SIG-M5 treated with dmso at 0.1 percent for 504 hours (cell line): ENCODE data around the gene NAB2.
A peak's percentile ranks its signal among the peaks of the same experiment; 100 is the strongest.
"Not testable (repeated sequence)": the region's sequence is repeated elsewhere in the genome, so short reads cannot be mapped to it uniquely, and the experiment has no call there.

Source experiments
- DNase-seq: peaks from one replicate; lab custom pipeline; 2025; ENCODE audit not compliant: unreplicated experiment; lab: John Stamatoyannopoulos, UW

The NAB2 gene

GRCh38 chr12:57110104-57111030 lies 21.5 kb downstream of the NAB2 start:
- DNase-seq: peak; percentile 94

GRCh38 chr12:57111031-57111734 lies 22.3 kb downstream of the NAB2 start, which contains the start of gene STAT6:
STAT6 (minus strand) TSS chr12:57111362; CDS start chr12:57108278, 3,084 bp downstream.
- peak; percentile 97 for DNase-seq

- DNase-seq: no peak
Measured at GRCh38 chr12:57112492-57113294, 23.8 kb downstream of the NAB2 start.

GRCh38 chr12:57116580-57117281 lies 27.8 kb downstream of the NAB2 start:
- no peak for DNase-seq

GRCh38 chr12:57118711-57119271 lies 29.9 kb downstream of the NAB2 start:
- DNase-seq: peak; percentile 76

GRCh38 chr12:57119294-57120085 lies 30.6 kb downstream of the NAB2 start:
- no peak for DNase-seq

GRCh38 chr12:57120718-57121117 lies 31.8 kb downstream of the NAB2 start:
- not testable (repeated sequence) for DNase-seq

- no peak for DNase-seq
Measured at GRCh38 chr12:57123813-57124212, 34.9 kb downstream of the NAB2 start.

GRCh38 chr12:57124261-57124877 lies 35.5 kb downstream of the NAB2 start:
- peak; percentile 88 for DNase-seq

GRCh38 chr12:57126061-57126460 lies 37.1 kb downstream of the NAB2 start:
- DNase-seq: no peak

- DNase-seq: no peak
Measured at GRCh38 chr12:57126561-57126960, 37.6 kb downstream of the NAB2 start.

GRCh38 chr12:57127101-57127725 lies 38.3 kb downstream of the NAB2 start:
- DNase-seq: peak; percentile 14

- DNase-seq: peak; percentile 31
Measured at GRCh38 chr12:57127726-57128518, 39.0 kb downstream of the NAB2 start, which contains the start of gene LRP1. LRP1 (plus strand) TSS chr12:57128483; CDS start chr12:57128965, 482 bp downstream.

GRCh38 chr12:57128519-57129247 lies 39.8 kb downstream of the NAB2 start:
- no peak for DNase-seq

- DNase-seq: no peak
Measured at GRCh38 chr12:57129321-57129842, 40.5 kb downstream of the NAB2 start.

- peak; percentile 85 for DNase-seq
Measured at GRCh38 chr12:57129889-57130288, 41.0 kb downstream of the NAB2 start.

GRCh38 chr12:57130941-57131340 lies 42.0 kb downstream of the NAB2 start:
- no peak for DNase-seq
